GM15510 (cell line): ENCODE data around the gene SPA17.

Experiments
- POLR2A ChIP-seq: IDR thresholded peaks from 3 replicates; pipeline ENCODE4 v1.6.1; 2011; ENCODE audit warnings: borderline replicate concordance; ENCODE audit not compliant: insufficient read length; ENCODE audit errors: extremely low read depth

The SPA17 gene

GRCh38 chr11:124648610-124649009 is 25.1 kb upstream of the SPA17 start:
- TF ChIP-seq POLR2A = no peak

- TF ChIP-seq POLR2A = no peak
Measured at GRCh38 chr11:124656774-124657630, 16.7 kb upstream of the SPA17 start.

- no peak for TF ChIP-seq POLR2A
Measured at GRCh38 chr11:124657904-124658303, 15.8 kb upstream of the SPA17 start.

- no peak for TF ChIP-seq POLR2A
Measured at GRCh38 chr11:124658501-124658900, 15.2 kb upstream of the SPA17 start.

GRCh38 chr11:124658986-124659385 is 14.7 kb upstream of the SPA17 start:
- TF ChIP-seq POLR2A = no peak

GRCh38 chr11:124661553-124661952 is 12.2 kb upstream of the SPA17 start:
- no peak for TF ChIP-seq POLR2A

- no peak for TF ChIP-seq POLR2A
Measured at GRCh38 chr11:124662106-124662505, 11.6 kb upstream of the SPA17 start.

- no peak for TF ChIP-seq POLR2A
Measured at GRCh38 chr11:124663861-124664260, 9.8 kb upstream of the SPA17 start.

GRCh38 chr11:124667601-124668000 is 6.1 kb upstream of the SPA17 start:
- no peak for TF ChIP-seq POLR2A

GRCh38 chr11:124669193-124669592 is 4.5 kb upstream of the SPA17 start:
- TF ChIP-seq POLR2A = no peak

- no peak for TF ChIP-seq POLR2A
Measured at GRCh38 chr11:124670732-124671131, 3.0 kb upstream of the SPA17 start.

GRCh38 chr11:124672536-124673215 is 1.0 kb upstream of the SPA17 start:
- no peak for TF ChIP-seq POLR2A

- TF ChIP-seq POLR2A = no peak
Measured at GRCh38 chr11:124674168-124674517, 439 bp downstream of the SPA17 start.

- no peak for TF ChIP-seq POLR2A
Measured at GRCh38 chr11:124674571-124674970, 867 bp downstream of the SPA17 start.

- TF ChIP-seq POLR2A = no peak
Measured at GRCh38 chr11:124676386-124676785, 2.7 kb downstream of the SPA17 start.

- TF ChIP-seq POLR2A = no peak
Measured at GRCh38 chr11:124678416-124678815, 4.7 kb downstream of the SPA17 start.

GRCh38 chr11:124681421-124681820 is 7.7 kb downstream of the SPA17 start:
- no peak for TF ChIP-seq POLR2A

GRCh38 chr11:124682443-124682842 is 8.7 kb downstream of the SPA17 start:
- TF ChIP-seq POLR2A = no peak
